Measurements from ENCODE around the gene TNKS1BP1. TPM values are rescaled to one million over a fixed set of nuclear protein-coding genes. Genes with fewer than 3 reads are reported as not detected.

TNKS1BP1 gene
- total RNA-seq, 1 experiment from 2014 or later = 127 TPM

DNA sequence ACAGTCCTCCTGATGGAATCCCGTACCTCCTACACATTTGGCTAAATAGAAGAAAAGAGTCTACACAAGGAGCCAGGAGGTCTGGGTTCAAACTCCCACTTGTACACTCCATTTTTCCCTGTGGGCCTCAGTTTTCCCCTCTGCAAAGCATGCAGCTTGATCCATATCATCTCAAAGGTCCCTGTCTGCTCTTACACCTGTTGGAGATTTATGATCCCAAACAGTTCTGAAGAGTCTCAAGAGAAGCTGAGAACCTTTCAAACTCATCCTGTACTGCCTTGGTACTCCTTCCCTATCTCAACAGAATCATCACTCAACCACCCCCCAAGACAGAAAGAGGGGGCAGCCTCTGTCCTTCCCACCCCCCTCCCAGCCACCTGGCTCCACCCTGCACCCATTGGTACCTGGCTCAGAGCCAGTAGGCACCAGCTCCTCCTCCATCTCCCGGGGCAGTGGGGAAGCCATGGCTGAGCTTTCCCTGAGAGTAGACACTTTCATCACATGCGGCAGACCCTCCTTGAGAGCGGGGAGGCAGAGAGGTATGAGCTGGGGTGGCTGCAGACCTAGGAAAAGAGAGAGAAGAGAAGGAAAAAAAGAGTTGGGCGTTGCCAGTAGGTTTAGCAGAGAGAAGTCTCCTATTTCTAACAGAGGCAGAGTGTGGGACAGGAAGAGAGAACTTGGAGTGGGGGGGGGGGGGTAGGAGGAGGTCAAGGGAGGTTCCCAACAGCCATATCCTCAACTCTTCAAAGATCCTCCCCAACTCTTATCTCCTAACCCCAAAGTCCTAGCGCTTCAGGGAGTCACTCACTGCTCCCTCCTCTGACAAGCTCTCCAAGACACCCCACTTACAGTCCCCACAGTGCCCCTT, 3.1 kb downstream of the TNKS1BP1 start:
- H3K9me3 Mint-ChIP-seq = no peaks in the 10 kb centered on the region
- ChIA-PET CTCF (interaction anchor here (0.5 to 2.6 kb wide), 8 partner anchors 10 to 182 kb away, joined by 3 to 12 read pairs (median 4); partner anchors contain the start of gene RTN4RL2), POLR2A (interaction anchor here (0.6 to 1.0 kb wide), 2 partner anchors 13 to 18 kb away, joined by 3 read pairs; no protein-coding TSS in a partner anchor)
- peak overlapping the region; percentile 76 for H3K27ac Mint-ChIP-seq
- H3K27me3 Mint-ChIP-seq (ENCODE audit: low read depth) = no peaks in the 10 kb centered on the region
- ATAC-seq = no peak
- no peak for TF ChIP-seq ATF1 (CRISPR knock-in tag; IDR thresholded peaks at IDR 0.05)
- peak overlapping the region; percentile 88 for H3K4me3 Mint-ChIP-seq
- peaks cover 49% of the 10 kb centered on the region for H3K4me1 Mint-ChIP-seq
- no peak for DNase-seq (ENCODE audit: low spot score)
- H3K36me3 Mint-ChIP-seq = peaks cover 24% of the 10 kb centered on the region

DNA sequence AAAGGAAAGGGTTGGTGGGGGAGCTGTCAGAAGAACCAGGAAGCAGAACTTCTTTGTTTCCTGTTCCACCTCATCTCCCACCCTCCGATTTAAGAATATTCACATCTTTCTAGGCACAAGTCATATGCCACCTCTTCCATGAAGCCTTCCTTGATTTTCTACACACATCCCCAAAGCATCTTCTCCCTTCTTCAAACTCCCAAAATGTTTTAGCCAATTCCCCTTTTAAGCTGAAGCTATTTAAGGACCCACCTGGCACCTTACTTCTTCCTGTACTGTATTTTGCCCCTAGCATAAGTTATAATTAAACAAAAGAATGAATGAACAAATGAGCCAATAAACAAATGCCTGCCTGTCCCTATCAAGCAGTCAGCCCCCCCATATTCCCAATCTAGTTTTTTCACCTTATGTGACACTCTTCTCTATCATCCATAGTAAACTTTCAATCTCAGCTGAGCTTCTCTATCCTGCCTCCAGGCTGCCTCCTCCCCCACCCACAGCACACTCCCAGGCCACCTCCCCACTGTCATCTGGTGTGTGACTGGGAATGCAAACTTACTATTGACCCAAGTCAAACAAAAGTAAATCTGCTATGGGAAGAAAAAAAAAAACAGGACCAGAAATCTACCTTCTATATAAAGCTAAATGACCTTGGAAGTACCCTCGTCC, 3.9 kb downstream of the TNKS1BP1 start:
- no peaks in the 10 kb centered on the region for H3K27me3 Mint-ChIP-seq (ENCODE audit: low read depth)
- H3K9me3 Mint-ChIP-seq = no peaks in the 10 kb centered on the region
- POLR2A ChIA-PET = interaction anchor here (1.0 kb wide), 1 partner anchor 18 kb away, joined by 3 read pairs; no protein-coding TSS in a partner anchor
- CTCF ChIA-PET = interaction anchor here (1.8 to 2.6 kb wide), 2 partner anchors 18 to 72 kb away, joined by 6 to 12 read pairs; no protein-coding TSS in a partner anchor
- TF ChIP-seq GTF2I (CRISPR knock-in tag; conservative IDR thresholded peaks at IDR 0.05) (no peak), HMGA2 (CRISPR knock-in tag; IDR thresholded peaks at IDR 0.05) (no peak), PRRX2 (CRISPR knock-in tag; IDR thresholded peaks at IDR 0.05) (no peak), NR1H2 (CRISPR knock-in tag; IDR thresholded peaks at IDR 0.05) (no peak), JAZF1 (CRISPR knock-in tag; IDR thresholded peaks at IDR 0.05) (no peak), ZNF671 (CRISPR knock-in tag; IDR thresholded peaks at IDR 0.05) (no peak), ZNF317 (CRISPR knock-in tag; IDR thresholded peaks at IDR 0.05; ENCODE audit: borderline replicate concordance, low read depth) (no peak), NR2C2 (CRISPR knock-in tag; IDR thresholded peaks at IDR 0.05) (no peak), ESRRA (CRISPR knock-in tag; IDR thresholded peaks at IDR 0.05; ENCODE audit: borderline replicate concordance) (no peak), FOXK1 (CRISPR knock-in tag; IDR thresholded peaks at IDR 0.05) (no peak), TP53 (CRISPR knock-in tag; IDR thresholded peaks at IDR 0.05) (no peak)
- TF ChIP-seq, protein P1, sequence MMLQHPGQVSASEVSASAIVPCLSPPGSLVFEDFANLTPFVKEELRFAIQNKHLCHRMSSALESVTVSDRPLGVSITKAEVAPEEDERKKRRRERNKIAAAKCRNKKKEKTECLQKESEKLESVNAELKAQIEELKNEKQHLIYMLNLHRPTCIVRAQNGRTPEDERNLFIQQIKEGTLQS (CRISPR knock-in tag; conservative IDR thresholded peaks at IDR 0.05) = no peak
- TF ChIP-seq, protein P2, sequence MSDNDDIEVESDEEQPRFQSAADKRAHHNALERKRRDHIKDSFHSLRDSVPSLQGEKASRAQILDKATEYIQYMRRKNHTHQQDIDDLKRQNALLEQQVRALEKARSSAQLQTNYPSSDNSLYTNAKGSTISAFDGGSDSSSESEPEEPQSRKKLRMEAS (CRISPR knock-in tag; IDR thresholded peaks at IDR 0.05) = no peak
- TF ChIP-seq, protein P3, sequence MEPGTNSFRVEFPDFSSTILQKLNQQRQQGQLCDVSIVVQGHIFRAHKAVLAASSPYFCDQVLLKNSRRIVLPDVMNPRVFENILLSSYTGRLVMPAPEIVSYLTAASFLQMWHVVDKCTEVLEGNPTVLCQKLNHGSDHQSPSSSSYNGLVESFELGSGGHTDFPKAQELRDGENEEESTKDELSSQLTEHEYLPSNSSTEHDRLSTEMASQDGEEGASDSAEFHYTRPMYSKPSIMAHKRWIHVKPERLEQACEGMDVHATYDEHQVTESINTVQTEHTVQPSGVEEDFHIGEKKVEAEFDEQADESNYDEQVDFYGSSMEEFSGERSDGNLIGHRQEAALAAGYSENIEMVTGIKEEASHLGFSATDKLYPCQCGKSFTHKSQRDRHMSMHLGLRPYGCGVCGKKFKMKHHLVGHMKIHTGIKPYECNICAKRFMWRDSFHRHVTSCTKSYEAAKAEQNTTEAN (CRISPR knock-in tag; IDR thresholded peaks at IDR 0.05) = no peak
- TF ChIP-seq, protein P4, sequence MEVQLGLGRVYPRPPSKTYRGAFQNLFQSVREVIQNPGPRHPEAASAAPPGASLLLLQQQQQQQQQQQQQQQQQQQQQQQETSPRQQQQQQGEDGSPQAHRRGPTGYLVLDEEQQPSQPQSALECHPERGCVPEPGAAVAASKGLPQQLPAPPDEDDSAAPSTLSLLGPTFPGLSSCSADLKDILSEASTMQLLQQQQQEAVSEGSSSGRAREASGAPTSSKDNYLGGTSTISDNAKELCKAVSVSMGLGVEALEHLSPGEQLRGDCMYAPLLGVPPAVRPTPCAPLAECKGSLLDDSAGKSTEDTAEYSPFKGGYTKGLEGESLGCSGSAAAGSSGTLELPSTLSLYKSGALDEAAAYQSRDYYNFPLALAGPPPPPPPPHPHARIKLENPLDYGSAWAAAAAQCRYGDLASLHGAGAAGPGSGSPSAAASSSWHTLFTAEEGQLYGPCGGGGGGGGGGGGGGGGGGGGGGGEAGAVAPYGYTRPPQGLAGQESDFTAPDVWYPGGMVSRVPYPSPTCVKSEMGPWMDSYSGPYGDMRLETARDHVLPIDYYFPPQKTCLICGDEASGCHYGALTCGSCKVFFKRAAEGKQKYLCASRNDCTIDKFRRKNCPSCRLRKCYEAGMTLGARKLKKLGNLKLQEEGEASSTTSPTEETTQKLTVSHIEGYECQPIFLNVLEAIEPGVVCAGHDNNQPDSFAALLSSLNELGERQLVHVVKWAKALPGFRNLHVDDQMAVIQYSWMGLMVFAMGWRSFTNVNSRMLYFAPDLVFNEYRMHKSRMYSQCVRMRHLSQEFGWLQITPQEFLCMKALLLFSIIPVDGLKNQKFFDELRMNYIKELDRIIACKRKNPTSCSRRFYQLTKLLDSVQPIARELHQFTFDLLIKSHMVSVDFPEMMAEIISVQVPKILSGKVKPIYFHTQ (CRISPR knock-in tag; IDR thresholded peaks at IDR 0.05) = no peak
- TF ChIP-seq, protein P5, sequence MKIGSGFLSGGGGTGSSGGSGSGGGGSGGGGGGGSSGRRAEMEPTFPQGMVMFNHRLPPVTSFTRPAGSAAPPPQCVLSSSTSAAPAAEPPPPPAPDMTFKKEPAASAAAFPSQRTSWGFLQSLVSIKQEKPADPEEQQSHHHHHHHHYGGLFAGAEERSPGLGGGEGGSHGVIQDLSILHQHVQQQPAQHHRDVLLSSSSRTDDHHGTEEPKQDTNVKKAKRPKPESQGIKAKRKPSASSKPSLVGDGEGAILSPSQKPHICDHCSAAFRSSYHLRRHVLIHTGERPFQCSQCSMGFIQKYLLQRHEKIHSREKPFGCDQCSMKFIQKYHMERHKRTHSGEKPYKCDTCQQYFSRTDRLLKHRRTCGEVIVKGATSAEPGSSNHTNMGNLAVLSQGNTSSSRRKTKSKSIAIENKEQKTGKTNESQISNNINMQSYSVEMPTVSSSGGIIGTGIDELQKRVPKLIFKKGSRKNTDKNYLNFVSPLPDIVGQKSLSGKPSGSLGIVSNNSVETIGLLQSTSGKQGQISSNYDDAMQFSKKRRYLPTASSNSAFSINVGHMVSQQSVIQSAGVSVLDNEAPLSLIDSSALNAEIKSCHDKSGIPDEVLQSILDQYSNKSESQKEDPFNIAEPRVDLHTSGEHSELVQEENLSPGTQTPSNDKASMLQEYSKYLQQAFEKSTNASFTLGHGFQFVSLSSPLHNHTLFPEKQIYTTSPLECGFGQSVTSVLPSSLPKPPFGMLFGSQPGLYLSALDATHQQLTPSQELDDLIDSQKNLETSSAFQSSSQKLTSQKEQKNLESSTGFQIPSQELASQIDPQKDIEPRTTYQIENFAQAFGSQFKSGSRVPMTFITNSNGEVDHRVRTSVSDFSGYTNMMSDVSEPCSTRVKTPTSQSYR (CRISPR knock-in tag; IDR thresholded peaks at IDR 0.05) = no peak
- TF ChIP-seq, protein P6, sequence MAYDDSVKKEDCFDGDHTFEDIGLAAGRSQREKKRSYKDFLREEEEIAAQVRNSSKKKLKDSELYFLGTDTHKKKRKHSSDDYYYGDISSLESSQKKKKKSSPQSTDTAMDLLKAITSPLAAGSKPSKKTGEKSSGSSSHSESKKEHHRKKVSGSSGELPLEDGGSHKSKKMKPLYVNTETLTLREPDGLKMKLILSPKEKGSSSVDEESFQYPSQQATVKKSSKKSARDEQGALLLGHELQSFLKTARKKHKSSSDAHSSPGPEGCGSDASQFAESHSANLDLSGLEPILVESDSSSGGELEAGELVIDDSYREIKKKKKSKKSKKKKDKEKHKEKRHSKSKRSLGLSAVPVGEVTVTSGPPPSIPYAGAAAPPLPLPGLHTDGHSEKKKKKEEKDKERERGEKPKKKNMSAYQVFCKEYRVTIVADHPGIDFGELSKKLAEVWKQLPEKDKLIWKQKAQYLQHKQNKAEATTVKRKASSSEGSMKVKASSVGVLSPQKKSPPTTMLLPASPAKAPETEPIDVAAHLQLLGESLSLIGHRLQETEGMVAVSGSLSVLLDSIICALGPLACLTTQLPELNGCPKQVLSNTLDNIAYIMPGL (CRISPR knock-in tag; IDR thresholded peaks at IDR 0.05) = no peak
- H3K36me3 Mint-ChIP-seq = peaks cover 18% of the 10 kb centered on the region
- H3K4me1 Mint-ChIP-seq = peaks cover 43% of the 10 kb centered on the region
- ATAC-seq (no peak), DNase-seq (ENCODE audit: low spot score) (no peak)
- H3K27ac Mint-ChIP-seq = peak overlapping the region; percentile 34; the same call in 1 of the 2 replicates
- H3K4me3 Mint-ChIP-seq = no peak overlapping the region

Data from WTC11 (cell line).